ENCODE data around the gene GCHFR.

The GCHFR gene

GRCh38 chr15:40763801-40764628, at the start of gene GCHFR:
GCHFR (plus strand) TSS chr15:40764068; CDS start chr15:40764181, 113 bp downstream.
- DNase-seq (ENCODE audit: low spot score) = no peak

DNA sequence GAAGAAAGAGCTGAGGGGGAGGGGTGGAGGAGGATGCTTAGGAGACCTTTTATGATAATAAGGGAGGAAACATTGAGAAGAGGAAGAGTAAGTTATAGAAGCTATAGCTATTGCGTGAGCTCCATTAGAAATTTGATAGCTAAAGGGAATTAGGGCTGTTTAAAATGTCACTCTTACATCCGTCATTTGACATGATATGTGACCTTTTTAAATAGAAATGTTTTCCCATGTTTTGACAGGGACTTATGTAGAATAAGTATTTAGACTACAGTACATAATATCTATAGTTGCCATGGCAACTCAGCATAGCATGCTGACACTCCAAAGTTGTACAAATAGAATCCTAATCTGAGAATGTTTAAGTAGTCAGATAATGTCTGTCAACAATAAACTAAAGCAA, 49.7 kb upstream of the GCHFR start:
- DNase-seq (ENCODE audit: low spot score) = no peak

- no peak for DNase-seq (ENCODE audit: low spot score)
These were observed 47.7 kb upstream of the GCHFR start for GRCh38 chr15:40716165-40716564.

DNA sequence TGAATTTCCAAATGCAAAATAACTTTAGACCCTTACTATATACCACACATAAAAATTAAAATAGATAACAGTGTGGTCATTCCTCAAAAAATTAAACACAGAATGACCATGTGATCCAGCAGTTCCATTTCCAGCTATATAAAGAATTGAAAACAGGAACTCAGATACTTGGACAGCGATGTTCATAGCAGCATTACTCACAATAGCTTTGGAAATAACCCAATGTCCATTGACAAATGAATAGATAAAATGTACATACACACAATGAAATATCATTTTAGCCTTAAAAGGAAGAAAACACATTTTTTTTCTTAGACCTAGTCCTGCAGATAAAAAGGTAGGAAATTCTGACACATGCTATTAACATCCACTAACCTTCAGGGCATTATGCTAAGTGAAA, 42.2 kb upstream of the GCHFR start:
- no peak for DNase-seq (ENCODE audit: low spot score)

DNA sequence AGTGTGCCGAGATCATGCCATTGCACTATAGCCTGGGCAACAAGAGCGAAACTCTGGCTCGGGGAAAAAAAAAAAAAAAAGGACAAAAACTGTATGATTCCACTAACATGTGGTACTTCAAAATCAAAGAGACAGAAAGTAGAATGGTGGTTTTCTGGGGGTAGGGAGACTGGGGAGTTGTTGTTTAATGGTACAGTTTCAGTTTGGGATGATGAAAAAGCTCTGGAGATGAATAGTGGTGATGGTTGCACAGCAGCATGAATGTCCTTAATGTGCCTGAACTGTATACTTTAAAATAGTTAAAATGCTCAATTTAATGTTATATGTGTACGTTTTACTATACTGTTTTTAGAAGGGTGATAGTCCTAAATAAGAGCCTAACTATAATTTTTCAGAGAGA, 41.5 kb upstream of the GCHFR start:
- DNase-seq (ENCODE audit: low spot score) = no peak

DNA sequence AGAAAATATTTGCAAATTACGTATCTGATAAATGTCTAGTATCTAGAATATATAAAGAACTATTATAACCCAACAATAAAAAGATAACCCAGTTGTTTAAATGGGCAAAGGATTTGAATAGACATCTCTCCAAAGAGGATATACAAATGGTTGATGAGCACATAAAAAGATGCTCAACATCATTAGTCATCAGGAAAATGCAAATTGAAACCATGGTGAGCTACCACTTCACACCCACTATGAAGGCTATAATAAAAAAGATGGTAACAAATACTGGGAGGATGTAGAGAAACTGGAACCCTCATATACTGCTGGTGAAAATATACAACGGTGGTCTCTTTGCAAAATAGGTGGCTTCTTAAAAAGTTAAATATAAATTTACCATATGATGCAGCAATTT, 40.9 kb upstream of the GCHFR start:
- DNase-seq (ENCODE audit: low spot score) = no peak

DNA sequence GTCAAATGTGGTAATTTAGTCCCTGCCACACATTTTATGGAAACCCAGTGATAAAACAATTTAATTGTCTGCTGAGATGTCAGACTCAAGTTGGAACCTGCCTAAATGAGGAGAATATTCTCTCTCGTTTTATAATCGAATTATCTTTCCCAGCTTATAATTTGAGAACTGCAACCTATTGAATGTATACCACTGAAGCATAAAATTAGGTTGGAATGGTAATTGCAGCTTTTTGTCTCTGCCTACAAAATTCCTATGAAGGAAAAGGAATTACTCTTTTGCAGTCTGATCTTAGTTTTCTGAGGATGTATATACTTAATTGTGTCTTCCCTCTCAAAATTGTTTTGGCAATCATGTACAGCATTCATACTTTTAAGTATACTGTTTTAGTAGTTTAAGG, 39.9 kb upstream of the GCHFR start:
- no peak for DNase-seq (ENCODE audit: low spot score)

DNA sequence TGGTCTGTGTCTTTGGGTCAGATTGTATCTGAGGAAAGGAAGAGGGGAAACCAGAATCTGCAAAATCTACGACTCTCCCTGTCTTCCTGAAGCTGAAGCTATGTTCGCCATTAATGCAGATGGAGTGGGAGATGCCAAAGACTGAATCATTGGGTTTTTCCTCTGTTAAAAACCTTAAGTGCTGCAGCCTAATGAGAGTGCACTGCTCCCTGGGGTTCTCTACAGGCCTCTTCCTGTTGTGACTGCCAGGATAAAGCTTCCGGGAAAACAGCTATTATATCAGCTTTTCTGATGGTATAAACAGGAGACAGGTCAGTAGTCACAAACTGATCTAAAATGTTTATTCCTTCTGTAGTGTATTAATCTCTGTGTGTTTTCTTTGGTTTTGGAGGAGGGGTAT, 32.8 kb upstream of the GCHFR start:
- DNase-seq (ENCODE audit: low spot score) = no peak

- DNase-seq (ENCODE audit: low spot score) = no peak
These were observed 27.3 kb upstream of the GCHFR start for GRCh38 chr15:40736575-40736974.

DNA sequence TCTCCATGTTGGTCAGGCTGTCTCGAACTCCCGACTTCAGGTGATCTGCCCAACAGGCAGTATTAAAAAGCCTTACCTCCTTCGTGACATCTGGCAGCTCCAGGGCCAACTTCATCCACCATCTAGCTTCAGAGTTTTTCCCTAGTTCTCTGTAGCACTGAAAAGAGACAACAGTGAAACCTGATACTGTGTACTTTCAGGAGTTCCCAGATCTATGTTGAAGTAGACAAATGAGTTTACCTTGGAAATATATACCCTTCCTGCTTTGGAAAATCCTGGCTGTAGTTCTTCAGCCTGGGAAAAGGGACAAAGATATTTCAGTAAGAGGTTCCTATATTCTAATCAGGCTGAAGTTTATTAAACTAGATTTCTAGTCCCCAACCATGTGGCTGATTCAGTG, 26.8 kb upstream of the GCHFR start:
- DNase-seq (ENCODE audit: low spot score) = no peak

DNA sequence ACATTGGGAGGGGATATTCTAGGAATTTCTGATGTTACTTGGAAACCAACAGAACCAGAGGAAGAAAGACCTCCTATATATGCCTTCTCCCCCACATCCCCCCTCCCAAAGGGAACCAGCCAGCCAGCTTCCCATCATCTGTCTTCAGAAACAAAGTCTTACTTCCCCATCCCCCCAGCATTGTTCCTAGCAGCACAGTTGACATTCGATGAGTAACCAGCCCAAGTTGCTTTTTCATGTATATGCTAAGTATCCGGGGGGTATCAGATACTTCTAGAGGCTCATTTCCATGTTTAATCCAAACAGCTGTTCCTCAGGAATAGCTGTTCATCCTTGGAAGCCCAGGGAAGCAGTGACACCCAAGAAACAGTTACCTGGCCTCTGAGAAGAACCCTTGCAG, 24.8 kb upstream of the GCHFR start:
- no peak for DNase-seq (ENCODE audit: low spot score)

DNA sequence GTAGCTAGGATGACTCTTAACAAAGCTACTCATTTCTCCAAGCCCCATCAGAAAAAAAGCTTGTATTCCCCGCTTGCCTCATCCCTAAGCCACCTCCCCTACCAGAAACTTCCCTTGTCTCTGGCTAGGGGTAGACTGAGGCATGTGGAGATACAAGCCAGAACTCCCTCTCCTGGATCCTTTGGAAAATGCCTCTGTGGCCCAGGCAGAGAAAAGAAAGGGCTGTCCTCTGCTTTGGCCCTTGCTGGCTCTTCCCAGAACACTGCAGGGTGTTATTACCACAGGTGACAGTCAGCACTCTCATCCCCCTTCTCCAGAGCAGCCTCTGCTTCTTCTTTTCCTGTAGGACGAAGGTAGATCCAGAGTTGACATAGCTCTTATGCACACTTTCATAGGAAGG, 24.0 kb upstream of the GCHFR start:
- no peak for DNase-seq (ENCODE audit: low spot score)

- no peak for DNase-seq (ENCODE audit: low spot score)
These were observed 20.4 kb upstream of the GCHFR start for GRCh38 chr15:40743485-40743901.

GRCh38 chr15:40743921-40744814, 19.7 kb upstream of the GCHFR start:
- no peak for DNase-seq (ENCODE audit: low spot score)

DNA sequence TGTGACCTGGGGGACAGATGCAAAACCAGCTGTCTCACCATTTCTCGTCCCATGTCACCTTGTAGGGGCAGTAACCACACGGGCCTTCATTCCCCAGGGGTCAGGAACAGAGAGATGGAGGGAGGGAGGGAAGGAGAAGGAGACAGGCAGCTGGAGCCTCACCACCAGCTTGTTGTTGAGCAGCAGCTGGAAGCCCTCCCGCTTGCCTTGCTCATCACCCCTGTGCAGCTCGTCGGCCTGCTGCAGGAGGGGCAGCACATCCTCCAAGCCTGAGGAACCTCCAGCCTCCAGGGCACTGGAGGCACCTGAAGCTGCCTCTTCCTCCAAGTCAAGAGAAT, 19.1 kb upstream of the GCHFR start:
- DNase-seq (ENCODE audit: low spot score) = no peak

GRCh38 chr15:40746916-40747418, 16.9 kb upstream of the GCHFR start:
- no peak for DNase-seq (ENCODE audit: low spot score)

DNA sequence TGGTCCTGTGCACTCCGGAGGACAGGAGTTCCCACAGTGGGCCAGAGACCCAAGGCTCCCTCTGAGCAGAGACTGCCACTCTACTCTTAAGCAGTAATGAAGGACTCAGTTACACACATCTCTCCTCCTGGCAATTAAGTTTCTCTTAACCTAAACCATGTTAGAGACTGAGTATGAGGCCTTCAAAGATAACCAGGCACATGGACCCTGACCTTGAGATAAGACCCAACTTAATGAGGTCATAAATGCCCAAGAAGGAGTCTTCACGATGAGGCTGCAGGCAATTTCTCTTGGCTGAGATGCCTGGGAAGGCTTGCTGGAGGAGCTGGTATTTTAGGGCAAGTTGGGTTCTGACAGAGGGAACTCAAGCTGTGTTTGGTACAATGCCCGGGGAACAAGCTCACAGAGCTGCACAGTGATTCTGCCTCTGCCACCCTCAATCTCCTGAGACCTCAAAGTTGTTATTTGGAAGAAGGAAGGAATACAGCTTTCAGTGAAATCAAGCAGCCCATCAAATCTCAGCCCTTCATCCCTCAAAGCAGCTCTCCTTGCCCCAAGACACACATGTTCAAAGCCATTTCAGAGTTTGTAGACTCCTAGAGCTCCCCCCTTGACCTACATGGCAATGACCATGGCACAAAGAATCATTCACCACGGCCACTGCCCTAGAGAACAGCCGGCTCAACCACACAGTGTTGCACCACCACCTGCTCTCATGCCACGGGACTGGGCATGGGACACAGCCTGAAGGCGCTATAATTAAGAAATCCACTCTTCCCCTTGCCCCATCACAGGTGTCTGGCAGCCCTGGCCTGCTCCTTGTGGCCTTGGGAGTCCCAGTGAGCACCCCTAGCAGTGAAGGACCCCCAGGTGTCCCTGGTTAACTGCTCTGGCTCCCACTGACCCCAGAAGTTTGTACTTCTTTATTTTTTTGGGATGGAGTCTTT, 15.9 kb upstream of the GCHFR start:
- no peak for DNase-seq (ENCODE audit: low spot score)

DNA sequence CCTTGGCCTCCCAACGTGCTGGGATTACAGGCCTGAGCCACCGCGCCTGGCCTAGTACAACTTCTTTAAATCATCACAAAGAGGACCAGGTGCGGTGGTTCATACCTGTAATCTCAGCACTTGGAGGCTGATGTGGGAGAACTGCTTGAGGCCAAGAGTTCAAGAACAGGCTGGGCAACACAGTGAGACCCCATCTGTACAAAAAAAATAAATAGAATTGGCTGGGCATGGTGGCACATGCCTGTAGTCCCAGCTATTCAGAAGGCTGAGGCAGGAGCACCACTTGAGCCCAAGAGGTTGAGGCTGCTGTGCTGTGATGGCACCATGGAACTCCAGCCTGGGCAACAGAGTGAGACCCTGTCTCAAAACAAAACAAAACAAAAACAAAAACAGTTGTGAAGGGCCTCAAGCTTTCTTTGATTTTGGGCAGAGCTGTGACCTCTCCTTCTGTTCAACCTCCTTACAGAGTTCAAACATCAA, 14.7 kb upstream of the GCHFR start:
- DNase-seq (ENCODE audit: low spot score) = no peak

GRCh38 chr15:40750885-40751284, 13.0 kb upstream of the GCHFR start:
- no peak for DNase-seq (ENCODE audit: low spot score)

GRCh38 chr15:40751745-40752144, 12.1 kb upstream of the GCHFR start:
- no peak for DNase-seq (ENCODE audit: low spot score)

DNA sequence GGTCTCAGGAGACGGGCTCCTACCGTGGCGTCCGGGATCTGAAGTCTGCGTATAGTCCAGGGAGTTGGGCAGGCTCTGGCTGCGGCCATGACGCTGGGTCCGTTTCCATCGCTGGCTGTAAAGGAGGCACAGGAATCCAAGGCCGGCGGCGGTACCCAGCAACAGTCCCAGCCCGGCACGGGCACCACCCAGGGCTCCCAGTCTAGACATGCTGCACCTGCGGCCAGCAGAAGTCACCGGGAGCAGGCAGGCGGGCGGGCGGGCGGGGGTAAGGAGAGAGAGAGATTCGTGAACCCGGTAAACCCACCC, 9.3 kb upstream of the GCHFR start:
- DNase-seq (ENCODE audit: low spot score) = no peak

Data from globus pallidus (tissue), 1 donor.